ENCODE measurements around the gene RIMS3. TPM values are rescaled to one million over a fixed set of nuclear protein-coding genes. Genes with fewer than 3 reads are reported as not detected.

Gene RIMS3
- total RNA-seq, 1 donor, result 0.86 TPM

DNA sequence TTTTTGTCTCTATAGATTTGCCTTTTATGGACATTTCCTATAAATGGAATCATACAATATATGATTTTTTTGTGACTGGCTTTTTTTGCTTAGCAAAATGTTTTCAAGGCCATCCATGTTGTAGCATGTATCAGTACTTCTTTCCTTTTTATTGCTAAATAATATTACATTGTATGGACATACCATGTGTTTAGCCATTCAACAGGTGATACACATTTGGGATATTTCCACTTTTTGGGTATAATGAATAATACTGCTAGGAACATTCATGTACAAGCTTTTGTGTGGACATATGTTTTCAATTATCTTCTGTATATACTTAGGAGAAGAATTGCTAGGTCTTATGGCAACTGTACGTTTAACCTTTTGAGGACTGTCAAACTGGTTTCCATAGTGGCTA lies 47.4 kb downstream of the RIMS3 start:
- H3K4me3 ChIP-seq (ENCODE audit: low read depth, low read length), result no peak overlapping the region
- TF ChIP-seq, protein P1, sequence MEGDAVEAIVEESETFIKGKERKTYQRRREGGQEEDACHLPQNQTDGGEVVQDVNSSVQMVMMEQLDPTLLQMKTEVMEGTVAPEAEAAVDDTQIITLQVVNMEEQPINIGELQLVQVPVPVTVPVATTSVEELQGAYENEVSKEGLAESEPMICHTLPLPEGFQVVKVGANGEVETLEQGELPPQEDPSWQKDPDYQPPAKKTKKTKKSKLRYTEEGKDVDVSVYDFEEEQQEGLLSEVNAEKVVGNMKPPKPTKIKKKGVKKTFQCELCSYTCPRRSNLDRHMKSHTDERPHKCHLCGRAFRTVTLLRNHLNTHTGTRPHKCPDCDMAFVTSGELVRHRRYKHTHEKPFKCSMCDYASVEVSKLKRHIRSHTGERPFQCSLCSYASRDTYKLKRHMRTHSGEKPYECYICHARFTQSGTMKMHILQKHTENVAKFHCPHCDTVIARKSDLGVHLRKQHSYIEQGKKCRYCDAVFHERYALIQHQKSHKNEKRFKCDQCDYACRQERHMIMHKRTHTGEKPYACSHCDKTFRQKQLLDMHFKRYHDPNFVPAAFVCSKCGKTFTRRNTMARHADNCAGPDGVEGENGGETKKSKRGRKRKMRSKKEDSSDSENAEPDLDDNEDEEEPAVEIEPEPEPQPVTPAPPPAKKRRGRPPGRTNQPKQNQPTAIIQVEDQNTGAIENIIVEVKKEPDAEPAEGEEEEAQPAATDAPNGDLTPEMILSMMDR (IDR thresholded peaks at IDR 0.05; ENCODE audit: insufficient read depth, low read depth, low read length), result no peak
- no peak for DNase-seq (ENCODE audit: low read depth)

DNA sequence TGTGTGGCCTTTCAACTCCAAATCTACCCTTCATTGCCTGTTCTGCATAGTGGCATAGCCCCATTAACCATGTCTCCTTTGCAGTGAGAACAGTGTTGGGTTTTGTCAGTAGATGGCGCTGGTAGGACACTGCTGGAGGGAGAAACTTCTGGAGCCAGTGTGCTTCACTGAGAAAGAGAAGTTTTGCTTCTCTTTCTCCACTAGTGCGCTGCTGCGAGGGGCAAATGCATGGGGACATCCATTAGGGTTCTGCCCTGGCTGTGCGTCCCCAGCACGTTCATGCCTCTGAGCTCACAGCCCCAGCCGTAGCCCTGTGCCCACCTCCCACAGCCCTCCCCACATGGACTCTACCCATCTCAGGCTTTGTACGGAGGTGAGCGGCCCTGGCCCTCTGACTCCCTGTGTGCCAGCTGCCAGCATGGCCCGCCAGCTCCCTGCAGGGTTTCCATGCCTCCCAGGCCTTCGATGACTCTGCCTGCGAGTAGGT lies 53.1 kb downstream of the RIMS3 start:
- peak; percentile 64 for DNase-seq (ENCODE audit: low read depth)
- no peak overlapping the region for H3K4me3 ChIP-seq (ENCODE audit: low read depth, low read length)
- TF ChIP-seq, protein P1 (IDR thresholded peaks at IDR 0.05; ENCODE audit: insufficient read depth, low read depth, low read length), result peak; percentile 96

DNA sequence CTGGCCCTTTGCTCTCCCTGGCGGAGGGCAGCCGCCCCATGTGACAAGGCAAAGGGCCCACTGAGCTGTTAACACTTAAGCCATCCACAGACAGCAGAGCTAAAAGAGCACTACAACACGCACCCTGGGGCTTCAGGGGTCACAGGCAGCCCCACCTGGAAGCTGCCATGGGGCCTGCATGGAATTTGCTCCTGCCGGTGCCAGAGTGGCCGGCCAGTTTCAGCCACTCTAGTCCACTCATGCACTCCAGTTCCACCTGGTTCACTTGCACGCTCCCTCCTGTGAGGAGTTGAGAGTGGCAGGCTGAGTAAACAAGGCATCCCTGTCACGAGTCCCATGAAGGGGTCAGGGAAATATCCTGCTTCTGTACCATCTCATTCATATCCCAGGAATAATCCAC lies 55.3 kb downstream of the RIMS3 start:
- no peak overlapping the region for H3K4me3 ChIP-seq (ENCODE audit: low read depth, low read length)
- no peak for DNase-seq (ENCODE audit: low read depth)
- TF ChIP-seq, protein P1 (IDR thresholded peaks at IDR 0.05; ENCODE audit: insufficient read depth, low read depth, low read length), result no peak

DNA sequence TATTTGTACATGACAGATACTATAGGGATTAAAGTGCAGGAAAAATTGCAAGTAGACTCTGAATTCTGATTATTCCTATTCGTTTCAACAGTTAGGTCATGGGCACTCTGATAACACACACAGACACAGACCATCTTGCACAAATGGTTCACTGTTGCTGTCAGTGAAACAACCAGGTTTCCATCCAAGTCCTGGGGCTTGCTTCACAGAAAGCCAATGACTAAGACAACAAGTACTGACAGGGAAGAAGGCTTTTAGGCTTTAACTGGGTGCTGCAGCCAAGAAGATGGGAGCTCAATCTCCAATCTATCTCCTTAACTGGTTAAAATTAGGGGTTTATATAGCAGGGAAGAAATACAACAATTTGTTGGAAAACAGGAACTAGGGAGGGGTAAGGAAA lies 57.6 kb downstream of the RIMS3 start:
- no peak for DNase-seq (ENCODE audit: low read depth)
- no peak overlapping the region for H3K4me3 ChIP-seq (ENCODE audit: low read depth, low read length)
- TF ChIP-seq, protein P1 (IDR thresholded peaks at IDR 0.05; ENCODE audit: insufficient read depth, low read depth, low read length), result no peak

DNA sequence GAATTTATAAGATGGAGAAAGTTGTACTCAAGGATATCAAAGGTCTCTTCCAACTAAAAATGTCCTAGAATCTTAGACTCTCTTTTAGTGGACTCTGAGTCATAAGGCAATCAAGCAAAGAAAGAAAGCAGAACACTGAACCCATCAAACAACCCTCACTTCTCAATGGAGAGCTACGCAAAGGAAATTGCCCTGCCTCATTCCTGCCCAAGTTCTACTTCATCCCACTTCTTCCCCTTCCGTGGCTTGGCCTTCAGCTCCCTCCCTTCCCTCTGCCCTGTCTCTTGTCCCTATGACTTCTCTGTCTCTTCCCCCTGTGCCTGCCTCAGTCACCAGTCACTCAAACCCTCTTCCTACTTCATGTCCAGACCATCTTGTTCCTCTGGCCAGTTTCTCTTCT lies 58.5 kb downstream of the RIMS3 start:
- no peak overlapping the region for H3K4me3 ChIP-seq (ENCODE audit: low read depth, low read length)
- TF ChIP-seq, protein P1 (IDR thresholded peaks at IDR 0.05; ENCODE audit: insufficient read depth, low read depth, low read length), result no peak
- DNase-seq (ENCODE audit: low read depth), result no peak

DNA sequence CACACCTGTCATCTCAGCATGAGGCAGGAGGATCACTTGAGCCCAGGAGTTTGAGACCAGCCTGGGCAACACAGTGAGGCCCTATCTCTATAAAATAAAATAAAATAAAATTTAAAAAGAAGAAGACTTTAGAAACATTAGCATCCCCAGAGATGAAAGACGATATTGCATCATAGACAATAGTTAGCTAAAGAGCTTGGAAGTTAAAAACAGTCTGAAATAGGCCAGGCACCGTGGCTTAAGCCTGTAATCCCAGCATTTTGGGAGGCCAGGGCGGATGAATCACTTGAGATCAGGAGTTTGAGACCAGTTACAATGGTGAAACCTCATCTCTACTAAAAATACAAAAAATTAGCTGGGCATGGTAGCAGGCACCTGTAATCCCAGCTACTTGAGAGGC lies 59.3 kb downstream of the RIMS3 start:
- TF ChIP-seq, protein P1 (IDR thresholded peaks at IDR 0.05; ENCODE audit: insufficient read depth, low read depth, low read length), result no peak
- no peak for DNase-seq (ENCODE audit: low read depth)
- H3K4me3 ChIP-seq (ENCODE audit: low read depth, low read length), result no peak overlapping the region

DNA sequence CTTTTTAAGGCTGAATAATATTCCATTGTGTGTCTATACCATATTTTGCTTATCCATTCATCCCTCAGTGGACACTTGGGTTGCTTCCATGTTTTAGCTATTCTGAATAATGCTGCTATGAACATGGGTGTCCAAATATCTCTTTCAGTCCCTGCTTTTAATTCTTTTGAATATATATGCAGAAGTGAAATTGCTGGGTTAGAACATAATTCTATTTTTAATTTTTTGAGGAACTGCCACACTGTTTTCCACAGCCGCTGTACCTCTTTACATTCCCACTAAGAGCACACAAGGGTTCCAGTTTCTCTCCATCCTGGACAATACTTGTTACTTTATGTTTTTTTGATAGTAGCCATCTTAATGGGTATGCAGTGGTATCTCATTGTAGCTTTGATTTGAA lies 65.6 kb downstream of the RIMS3 start:
- DNase-seq (ENCODE audit: low read depth), result no peak
- TF ChIP-seq, protein P1 (IDR thresholded peaks at IDR 0.05; ENCODE audit: insufficient read depth, low read depth, low read length), result no peak
- no peak overlapping the region for H3K4me3 ChIP-seq (ENCODE audit: low read depth, low read length)
